Activated T-helper 1 cell treated with Interleukin-2 at 50 U/mL for 16 hours (primary cell): ENCODE results near the gene KDM4B.

Experiments
- DNase-seq: peaks from one replicate; pipeline ENCODE4 v3.0.0-alpha.2; 2020; ENCODE audit warnings: low read depth

KDM4B gene

DNA sequence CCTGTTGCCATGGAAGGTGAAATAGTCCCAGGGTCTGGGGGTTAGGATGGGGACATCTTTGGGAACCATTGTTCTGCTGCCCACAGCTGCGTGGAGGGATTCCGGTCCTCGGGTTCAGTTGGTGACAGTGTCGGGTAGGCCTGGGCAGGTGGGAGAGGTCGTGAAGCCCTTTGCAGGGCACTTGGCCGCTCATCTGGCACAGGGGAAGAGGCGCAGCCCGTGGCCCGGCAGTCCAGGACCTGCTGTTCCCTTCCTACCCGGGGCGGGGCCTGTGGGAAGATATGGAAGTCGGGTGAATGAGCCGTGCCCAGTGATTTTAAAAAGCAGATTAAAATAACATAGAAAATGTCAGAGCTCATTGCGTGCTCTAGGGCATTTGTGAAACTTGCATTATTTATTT, 44.8 kb downstream of the KDM4B start:
- no peak for DNase-seq

DNA sequence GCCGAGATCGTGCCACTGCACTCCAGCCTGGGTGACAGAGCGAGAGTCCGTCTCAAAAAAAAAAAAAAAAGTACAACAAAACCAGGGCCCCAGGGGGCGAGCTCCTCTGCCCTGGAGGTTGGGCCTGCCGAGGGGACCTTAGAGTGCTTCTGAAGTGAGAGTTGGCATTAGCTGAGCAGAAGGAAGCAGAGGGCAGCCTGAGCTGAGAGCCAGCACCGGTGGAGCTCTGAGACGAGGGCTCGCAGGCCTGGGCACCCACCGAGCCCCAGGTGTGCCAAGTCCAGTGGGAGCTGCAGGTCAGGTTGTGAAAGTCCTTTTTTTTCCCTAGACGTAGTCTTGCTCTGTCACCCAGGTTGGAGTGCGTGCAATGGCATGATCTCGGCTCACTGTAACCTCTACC, 46.0 kb downstream of the KDM4B start:
- DNase-seq = no peak

DNA sequence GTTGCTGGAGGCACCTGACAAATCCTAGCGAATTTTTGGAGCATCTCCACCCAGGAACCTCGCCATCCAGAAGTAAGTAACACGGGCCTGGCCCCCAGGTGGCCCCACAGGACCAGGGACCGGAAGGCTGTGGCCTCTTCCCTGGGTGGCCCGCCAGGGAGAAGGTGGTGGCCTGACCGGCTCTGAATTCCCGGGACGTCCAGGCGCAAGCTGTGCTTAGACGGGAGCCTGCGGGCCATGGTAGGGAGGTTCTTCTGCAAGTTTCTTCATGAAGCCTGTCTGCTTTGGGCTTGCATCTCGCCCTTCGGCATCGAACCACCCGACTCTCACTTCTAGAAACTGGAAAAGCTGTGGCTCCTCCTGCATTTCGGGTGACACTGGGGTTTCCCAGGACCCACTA, 47.4 kb downstream of the KDM4B start:
- DNase-seq = no peak

DNA sequence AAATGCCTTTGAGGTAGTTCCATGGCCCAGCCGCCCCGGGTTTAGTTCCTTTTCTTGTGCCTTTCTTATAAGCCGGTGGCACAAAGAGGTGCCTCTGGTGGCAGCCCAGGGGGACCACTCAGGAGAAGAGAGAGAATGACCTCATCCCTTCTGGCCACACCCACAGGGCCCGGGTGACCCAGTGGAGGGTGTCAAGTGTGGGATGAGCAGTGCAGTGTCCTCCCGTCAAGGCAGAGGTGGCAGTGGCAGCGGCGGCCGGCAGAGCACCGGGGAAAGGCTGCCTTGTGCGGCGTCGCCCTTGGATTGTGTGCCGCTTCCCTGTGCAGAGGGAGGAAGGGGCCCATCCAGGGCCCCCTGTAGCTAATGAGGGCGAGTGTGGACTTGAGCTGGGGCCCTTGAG, 47.9 kb downstream of the KDM4B start:
- DNase-seq = no peak

DNA sequence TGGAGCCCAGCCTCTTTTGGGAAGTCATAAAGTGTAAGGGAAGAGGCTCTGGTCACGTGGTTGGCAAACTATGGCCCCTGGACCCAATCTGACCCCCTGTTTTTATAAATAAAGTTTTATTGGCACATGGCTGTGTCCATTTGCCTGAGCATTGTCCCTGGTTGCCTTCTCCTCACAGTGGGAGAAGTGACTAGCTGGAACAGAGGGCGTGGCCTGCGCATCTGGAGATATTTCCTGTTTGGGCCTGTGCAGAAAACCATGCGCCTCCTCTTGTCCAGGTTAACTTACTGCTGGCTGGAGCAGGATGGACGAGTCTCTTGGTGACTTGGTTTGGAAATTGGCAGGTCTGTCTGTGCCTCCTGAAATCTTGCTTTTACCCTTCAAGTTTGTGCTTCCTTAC, 48.3 kb downstream of the KDM4B start:
- DNase-seq = no peak

DNA sequence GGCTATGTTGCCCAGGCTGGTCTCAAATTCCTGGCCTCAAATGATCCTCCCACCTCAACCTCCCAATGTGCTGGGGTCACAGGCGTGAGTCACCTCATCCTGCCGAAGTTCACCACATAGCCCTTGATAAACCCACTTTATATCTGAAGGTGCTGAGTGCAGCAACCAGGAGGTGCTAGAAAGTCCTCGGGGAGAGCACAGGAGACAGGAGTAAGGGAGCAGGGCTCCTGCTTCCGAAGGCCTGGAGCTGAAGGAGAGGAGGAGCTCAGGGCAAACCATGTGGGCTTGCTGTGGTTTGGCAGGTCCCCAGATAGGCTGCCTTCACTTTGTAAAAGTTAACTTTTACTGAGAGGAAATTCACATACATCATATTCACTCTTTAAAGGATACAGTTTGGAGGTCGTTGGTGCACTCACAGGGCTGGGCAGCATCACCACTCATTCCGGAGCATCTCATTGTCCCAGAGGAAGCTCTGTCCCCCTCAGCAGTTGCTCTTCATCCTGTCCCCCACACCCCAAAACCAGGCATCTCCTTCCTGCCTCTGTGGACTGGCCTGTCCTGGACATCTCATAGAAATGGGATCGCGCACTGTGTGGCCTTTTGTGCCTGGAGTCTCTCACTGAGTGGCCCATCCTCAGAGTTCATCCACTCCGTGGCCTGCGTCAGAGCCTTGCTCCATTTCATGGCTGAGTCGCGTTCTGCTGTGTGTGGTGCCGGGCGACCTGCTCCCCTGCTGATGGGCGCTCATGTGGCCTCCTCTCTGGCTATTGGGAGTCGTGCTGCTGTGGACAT, 49.5 kb downstream of the KDM4B start:
- no peak for DNase-seq

DNA sequence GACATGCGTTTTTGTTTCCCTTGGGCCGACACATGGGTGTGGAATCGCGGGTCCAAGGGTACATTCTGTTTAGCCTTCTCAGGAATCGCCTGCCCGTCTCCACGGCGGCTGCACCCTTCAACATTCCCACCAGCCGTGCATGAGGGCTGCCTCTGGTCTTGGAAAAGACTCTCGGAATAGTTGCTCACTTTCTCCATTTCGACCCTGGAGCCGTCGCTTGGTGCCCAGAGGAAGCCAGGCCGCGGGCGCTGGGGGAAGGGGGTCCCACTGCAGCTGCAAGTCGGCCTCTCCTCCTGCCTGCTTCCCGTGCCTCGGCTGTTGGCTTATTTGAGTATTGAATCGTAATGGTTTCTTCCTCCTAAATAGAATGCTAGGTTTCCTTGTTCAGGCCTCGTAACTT, 51.5 kb downstream of the KDM4B start:
- no peak for DNase-seq

DNA sequence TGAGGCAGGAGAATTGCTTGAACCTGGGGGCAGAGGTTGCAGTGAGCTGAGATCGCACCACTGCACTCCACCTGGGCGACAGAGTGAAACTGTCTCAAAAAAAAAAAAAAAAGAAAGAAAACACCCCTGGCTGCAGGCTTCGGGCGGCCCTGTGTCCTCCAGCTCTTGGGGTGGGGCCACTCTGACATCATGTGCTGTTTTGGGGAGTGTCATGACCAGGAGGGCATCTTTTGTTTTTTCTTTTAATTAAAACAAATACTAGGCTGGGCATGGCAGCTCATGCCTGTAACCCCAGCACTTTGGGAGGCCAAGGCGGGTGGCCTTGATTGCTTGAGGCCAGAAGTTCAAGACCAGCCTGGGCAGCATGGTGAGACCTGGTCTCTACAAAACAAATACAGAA, 52.1 kb downstream of the KDM4B start:
- no peak for DNase-seq

DNA sequence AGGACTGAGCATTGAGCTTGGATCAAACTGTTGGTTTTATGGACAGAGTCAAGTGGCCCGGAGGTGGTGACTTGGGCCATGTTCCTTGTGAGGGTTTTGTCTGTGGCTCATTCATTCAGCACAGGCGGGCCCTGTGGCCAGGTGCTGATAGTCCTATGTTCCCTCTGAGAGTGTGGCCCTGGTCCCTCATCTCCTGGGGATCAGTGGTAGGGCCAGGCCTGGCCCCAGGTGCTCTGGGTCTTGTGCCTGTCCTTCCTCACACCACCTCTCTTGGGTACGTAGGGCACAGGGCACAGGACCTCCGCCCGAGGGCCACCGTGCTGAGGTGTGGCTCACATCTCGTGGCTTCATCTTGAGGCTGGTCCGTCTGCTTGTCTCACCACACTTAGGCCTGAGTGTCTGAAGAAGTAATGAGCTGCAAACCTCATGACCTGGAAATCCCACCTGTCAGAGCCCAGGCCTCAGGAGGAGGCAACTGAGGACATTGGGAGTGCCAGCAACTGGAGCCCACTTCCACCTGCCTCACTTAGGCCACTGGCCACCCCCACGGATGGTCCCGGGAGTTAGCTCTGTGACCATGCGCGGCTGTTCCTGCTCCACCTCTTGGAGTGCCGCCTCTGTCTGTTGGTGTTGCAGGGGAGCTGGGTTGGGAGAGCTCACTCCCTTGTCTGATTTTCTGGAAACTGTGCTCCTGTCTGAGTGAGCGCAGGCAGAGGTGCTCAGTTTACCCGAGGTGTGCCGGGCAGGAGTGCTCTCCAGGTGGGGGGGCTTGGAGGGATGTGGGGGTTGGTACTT, 53.4 kb downstream of the KDM4B start:
- no peak for DNase-seq

DNA sequence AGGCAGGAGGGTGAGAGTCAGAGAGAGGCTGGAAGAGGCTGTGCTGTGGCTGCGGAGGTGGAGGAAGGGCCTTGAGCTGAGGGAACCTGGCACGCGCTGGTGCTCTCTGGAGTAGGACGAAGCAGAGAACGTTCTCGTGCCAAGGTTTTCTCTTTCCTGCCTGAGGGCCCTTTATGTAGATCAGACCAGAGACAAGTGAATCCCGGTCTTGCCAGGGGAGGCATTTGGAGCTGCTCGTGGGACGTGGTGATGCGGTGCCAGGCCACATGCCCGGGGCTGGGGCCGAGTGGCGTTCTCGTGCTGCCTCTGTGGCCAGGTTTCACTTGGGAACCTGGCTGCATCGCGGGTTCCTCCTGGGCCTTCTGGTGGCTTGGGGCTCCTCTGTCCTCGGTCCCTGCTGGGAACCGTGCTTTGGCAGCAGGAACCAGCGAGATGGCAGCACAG, 54.2 kb downstream of the KDM4B start:
- no peak for DNase-seq

DNA sequence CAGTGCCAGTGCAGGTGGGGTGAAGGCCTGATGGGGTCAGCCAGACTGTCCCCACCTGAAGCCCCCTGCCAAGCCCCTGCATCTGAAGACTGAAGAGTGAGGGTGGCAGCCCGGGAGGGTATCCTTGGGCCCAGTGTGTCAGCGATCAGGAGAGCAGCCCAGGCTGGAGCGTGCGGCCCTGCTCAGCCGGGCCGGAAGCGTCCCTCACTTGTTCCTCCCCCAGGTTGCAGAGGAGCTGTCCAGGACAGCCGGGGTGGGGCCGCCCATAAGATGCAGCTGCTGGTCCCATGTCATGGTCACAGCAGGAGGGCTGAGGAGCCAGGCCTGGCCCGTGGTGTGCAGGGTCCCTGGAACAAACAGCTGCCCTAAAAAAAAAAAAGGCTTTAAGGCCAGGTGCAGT, 55.4 kb downstream of the KDM4B start:
- DNase-seq = no peak

DNA sequence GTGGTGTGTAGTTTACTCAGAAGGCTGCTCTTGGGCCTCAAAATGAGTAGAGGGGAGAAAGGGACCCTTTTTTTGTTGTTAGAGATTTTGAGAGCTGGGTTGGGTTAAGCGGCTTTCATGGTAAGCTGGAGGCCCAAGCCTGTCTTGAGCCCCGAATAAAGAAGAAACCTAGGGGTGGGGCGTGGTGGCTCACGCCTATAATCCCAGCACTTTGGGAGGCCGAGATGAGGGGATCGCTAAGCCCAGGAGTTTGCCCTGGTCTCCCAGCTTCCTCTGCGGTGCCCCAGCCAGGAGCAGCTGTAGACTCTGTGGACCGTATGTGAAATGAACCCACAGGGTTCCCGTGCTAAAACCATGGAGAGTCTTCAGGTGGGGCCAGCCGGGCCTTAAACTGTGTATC, 56.1 kb downstream of the KDM4B start:
- no peak for DNase-seq

DNA sequence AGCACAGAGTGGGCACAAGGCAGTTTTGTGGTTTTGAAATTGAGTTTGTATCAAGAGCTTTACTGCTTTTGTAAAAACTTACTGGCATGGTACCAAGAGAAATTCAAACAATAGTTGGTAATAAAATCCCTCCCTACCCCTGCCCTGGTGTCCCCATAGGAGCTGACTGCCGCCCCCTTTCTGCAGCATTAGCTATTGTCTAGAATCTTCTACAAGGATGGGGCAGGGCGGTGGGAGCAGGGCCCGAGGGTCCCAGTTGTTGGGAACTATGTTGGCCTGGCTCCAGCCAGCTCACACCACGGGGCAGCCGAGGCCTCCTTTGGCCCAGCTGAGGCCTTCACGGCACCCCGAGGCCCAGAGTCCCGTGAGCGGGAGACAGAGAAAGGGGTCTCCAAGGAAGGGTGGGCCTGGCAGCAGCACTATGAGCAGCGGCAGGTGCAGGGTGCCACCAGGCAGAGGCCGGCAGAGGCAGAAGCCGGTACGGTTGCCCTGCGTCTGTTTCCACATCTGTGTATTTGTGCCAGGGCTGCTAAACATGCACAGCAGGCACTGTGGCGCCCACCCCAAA, 57.9 kb downstream of the KDM4B start:
- no peak for DNase-seq

DNA sequence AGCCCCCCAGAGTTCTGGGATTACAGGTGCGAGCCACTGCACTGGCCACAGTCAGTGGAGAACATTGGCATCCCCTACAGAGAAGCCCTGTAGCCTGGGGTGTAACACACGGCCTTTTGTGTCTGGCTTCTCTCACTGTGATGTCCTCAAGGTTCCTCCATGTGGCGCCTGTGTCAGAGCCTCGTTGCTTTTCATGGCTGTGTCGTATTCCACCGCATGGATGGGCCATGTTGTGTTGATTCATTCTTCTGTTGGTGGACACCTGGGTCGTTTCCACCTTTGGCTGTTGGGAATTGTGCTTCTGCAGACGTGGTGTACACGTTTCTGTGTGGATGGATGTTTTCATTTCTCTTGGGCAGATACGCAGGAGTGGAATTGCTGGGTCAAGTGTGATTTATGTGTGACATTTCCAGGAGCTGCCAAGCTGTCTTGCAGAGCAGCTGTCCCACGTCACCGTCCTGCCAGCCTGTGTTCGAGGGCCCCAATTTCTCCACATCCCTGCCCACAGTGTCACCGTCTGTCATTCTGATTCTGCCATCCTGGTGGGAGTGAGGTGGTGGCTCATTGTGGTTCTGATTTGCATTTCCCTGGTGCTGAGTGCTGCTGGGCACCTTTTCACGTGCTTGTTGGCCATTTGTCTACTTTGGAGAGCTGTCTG, 59.4 kb downstream of the KDM4B start:
- no peak for DNase-seq

DNA sequence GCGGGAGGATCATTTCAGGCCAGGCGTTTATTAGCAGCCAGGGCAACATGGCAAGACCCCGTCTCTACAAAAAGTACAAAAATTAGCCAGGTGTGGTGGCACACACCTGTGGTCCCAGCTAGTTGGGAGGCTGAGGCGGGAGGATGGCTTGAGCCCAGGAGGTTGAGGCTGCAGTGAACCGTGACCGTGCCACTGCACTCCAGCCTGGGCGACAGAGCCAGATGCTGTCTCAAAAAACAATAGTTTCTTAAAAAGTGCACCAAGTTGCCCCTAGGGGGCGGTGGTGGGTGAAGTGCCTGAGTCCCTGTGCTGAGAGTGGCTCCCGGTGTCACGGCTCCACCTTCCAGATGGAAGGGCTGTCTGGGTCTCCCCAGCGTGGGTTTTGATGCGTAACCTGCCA, 60.7 kb downstream of the KDM4B start:
- DNase-seq = peak; percentile 25

DNA sequence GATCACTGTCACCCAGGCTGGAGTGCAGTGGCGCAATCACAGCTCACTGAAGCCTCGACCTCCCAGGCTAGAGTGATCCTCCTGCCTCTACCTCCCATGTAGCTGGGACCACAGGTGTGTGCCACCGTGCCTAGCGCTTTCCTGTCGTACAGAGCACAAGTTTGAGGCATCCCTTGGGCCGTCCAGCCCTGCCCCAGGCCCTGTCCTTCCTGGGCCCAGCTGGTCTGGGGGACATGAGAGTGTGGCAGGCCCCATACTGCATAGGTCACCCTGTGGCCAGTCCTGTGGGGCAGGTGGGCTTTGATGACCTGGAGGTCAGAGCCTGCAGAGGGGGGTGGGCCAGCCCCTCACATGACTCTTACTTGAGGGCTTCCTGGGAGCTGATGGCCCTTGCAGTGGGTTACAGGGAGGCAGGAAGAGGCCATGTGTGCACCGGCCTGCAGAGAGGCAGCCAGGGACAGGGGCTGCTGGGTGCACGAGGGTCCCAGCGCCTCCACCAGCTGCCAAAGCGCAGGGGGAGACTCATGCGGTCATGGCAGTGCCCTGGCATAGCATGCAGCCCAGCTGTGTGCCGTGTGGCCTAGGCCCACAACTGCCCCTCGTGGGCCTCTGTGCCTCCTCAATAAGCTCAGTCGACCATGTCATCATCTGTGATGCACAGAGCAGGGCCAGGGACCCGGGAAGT, 61.4 kb downstream of the KDM4B start:
- no peak for DNase-seq

DNA sequence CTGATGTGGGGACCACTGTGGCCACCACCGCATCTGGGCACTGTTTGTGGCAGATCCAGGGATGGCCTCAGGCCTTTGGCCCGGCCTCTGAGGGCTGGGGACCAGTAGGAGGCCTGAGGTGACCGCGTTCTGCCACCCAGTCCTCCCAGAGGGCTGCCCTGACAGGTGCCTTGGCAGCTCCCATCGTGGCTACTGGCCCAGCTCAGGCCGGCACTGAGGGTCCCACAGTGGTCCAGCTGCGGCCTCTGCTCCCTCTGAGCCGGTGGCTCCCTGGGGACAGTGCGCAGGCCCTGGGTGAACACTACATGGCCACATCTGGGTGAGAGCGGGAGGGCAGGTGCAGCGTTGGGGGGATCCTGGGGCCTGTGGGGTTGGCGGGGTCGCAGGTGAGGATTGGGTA, 61.9 kb downstream of the KDM4B start:
- DNase-seq = no peak

DNA sequence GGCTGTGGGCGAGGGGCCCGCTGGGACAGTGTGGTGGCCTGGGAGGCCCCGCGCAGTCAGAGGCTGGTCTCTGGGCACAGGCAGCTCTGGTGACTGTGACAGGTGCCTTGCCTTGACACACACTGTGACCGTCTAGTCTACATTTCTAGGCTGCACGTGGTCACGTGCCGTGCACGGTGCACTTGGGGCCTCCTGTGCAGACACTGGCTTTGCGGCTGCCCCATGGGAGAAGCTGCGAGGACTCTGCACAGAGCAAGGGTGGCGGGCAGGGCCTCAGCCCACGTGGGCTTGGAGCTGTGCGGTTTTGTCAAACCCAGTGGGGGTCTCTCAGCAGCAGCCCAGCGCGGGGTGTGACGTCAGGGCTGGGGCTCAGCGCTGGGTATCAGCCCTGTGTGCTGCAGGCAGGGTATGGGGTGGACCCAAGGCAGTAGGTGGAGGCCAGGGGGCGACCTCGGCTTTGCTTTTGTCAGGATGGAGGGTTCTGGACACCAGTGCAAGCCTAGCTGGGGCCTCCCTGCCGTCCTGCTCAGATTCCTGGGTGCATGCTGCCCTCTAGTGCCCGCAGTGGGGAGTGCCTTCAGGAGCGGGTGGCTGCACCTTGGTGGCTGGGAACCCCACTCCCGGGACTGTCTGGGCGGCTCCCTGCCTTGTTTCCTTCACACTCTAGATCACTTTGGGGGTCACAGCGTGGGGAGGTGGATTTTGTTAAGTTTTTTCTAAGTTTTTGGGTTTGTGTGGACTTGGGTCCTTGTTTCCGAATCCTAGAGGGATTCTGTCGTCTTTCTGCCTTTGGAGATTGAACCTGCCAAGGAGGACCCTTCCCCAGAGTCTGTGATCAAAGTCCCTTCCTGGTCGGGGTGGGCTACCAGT, 62.6 kb downstream of the KDM4B start:
- peak; percentile 66 for DNase-seq

DNA sequence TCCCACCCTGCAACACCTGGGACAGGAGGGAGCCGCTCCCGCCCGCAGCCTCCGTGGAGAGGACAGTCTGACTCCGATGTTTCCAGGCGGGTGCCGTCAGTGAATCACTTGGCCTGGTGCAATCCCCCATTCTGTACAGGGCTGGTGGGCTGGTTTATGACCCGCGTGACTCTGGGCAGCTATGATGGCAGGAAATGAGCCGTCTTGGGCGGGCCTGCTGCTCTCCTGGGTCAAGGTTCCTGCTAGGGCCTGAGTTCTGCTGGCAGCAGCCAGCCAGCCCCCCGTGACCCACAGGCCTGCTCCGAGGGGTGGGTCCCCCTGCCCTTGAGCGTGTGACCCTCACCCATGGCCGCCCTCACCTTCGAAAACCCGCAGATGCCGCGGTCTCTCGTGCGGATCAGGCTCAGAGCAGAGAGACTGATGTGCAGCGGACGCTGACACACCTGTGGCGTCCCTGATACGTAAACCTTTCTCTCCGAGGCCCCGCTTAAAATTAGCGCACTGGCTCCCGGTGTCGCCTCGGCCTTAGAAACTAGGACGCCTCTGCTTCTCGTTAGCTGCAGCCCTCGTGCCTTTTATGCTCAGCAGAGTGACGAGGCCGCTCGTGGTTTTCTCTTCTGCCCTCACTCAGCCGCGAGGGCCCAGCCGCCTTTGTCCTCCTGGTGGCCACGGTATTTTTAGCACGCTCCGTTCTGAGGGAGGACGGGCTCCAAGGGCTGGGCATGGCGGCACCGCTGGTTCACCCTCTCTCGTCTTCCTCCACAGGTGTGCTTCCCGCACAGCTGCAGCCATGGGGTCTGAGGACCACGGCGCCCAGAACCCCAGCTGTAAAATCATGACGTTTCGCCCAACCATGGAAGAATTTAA, 63.4 kb downstream of the KDM4B start:
- no peak for DNase-seq

DNA sequence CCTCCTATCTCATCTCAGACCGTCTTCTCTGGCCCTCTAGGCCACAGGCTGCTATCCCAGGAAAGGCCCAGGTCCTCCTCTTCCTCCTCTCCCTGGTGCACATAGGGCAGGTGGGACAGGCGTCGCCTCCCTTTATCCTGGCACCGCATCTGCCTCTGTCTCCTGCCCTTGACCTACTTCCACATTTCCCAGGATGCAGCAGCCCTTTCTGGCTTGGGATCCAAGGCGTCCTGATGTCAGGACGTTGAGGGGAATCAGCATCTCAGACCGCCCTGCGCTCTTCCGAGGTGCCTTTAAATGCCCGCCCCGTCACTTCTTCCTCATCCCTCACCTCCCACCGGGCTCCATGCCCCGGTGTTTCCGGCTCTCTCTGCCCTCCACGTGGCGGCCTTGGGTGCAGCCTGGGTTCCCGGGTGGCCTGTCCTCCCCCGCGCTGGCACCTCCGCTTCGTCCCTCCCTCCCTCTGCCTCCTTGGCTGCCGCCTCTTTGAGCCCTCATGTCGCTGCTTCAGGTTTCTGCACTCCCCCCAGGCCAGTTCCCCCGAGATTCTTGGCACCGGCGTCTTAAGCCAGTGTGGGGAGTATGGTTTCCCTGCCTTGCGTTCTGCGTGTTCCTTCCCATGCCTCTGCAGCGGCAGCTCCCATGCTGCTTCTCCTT, 66.3 kb downstream of the KDM4B start:
- DNase-seq = no peak
